ENCODE data around the gene EAF2.

DNA sequence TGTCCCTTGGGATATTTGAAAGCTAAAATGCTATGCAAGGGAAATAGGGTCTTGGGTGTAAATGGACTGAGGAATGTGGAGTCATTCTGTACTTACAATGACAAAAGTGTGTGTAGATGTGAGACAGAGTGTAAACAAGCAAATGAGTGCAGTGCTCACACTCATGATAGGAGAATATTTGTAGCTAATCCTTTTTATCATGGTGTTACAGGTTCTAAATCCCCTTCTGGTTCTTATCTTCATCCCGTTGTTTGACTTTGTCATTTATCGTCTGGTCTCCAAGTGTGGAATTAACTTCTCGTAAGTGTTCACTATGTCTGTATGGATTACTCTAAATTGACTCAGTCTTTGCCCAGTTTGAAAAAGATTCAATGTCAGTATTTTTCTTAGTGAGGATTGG lies 89.7 kb downstream of the EAF2 start:
- TF ChIP-seq, protein P1, sequence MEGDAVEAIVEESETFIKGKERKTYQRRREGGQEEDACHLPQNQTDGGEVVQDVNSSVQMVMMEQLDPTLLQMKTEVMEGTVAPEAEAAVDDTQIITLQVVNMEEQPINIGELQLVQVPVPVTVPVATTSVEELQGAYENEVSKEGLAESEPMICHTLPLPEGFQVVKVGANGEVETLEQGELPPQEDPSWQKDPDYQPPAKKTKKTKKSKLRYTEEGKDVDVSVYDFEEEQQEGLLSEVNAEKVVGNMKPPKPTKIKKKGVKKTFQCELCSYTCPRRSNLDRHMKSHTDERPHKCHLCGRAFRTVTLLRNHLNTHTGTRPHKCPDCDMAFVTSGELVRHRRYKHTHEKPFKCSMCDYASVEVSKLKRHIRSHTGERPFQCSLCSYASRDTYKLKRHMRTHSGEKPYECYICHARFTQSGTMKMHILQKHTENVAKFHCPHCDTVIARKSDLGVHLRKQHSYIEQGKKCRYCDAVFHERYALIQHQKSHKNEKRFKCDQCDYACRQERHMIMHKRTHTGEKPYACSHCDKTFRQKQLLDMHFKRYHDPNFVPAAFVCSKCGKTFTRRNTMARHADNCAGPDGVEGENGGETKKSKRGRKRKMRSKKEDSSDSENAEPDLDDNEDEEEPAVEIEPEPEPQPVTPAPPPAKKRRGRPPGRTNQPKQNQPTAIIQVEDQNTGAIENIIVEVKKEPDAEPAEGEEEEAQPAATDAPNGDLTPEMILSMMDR (conservative IDR thresholded peaks at IDR 0.05), result no peak
- TF ChIP-seq ZFX (IDR thresholded peaks at IDR 0.05), result no peak

Data from C4-2B (cell line).